AG08396 (cell line): ENCODE measurements around the gene CDH4.
"Not testable (repeated sequence)": the region's sequence is repeated elsewhere in the genome, so short reads cannot be mapped to it uniquely, and the experiment has no call there.

Source experiments
- DNase-seq: peaks from one replicate; pipeline ENCODE4 v3.0.0; 2012; ENCODE audit warnings: low spot score, mixed read lengths

CDH4 gene

GRCh38 chr20:61387204-61387953 lies 135.3 kb downstream of the CDH4 start:
- DNase-seq, result peak; percentile 87

- no peak for DNase-seq
Measured at GRCh38 chr20:61387954-61388348, 135.9 kb downstream of the CDH4 start.

GRCh38 chr20:61389077-61389476 lies 137.0 kb downstream of the CDH4 start:
- DNase-seq, result no peak

GRCh38 chr20:61391185-61391584 lies 139.1 kb downstream of the CDH4 start:
- no peak for DNase-seq

- DNase-seq, result no peak
Measured at GRCh38 chr20:61391812-61392520, 139.9 kb downstream of the CDH4 start.

- DNase-seq, result no peak
Measured at GRCh38 chr20:61394088-61394799, 142.2 kb downstream of the CDH4 start.

- no peak for DNase-seq
Measured at GRCh38 chr20:61396262-61396848, 144.3 kb downstream of the CDH4 start.

GRCh38 chr20:61397146-61397545 lies 145.1 kb downstream of the CDH4 start:
- no peak for DNase-seq

- no peak for DNase-seq
Measured at GRCh38 chr20:61397790-61398189, 145.7 kb downstream of the CDH4 start.

- no peak for DNase-seq
Measured at GRCh38 chr20:61399433-61399832, 147.4 kb downstream of the CDH4 start.

GRCh38 chr20:61400499-61400898 lies 148.4 kb downstream of the CDH4 start:
- DNase-seq, result no peak

- DNase-seq, result no peak
Measured at GRCh38 chr20:61404303-61404702, 152.2 kb downstream of the CDH4 start.

GRCh38 chr20:61405007-61405406 lies 152.9 kb downstream of the CDH4 start:
- DNase-seq, result no peak

GRCh38 chr20:61406773-61407172 lies 154.7 kb downstream of the CDH4 start:
- not testable (repeated sequence) for DNase-seq

GRCh38 chr20:61407561-61407960 lies 155.5 kb downstream of the CDH4 start:
- DNase-seq, result no peak

- DNase-seq, result no peak
Measured at GRCh38 chr20:61408951-61409740, 157.1 kb downstream of the CDH4 start.

- DNase-seq, result no peak
Measured at GRCh38 chr20:61411743-61412142, 159.7 kb downstream of the CDH4 start.

- no peak for DNase-seq
Measured at GRCh38 chr20:61413752-61414151, 161.7 kb downstream of the CDH4 start.

- no peak for DNase-seq
Measured at GRCh38 chr20:61414455-61414991, 162.5 kb downstream of the CDH4 start.

- DNase-seq, result no peak
Measured at GRCh38 chr20:61416546-61416945, 164.5 kb downstream of the CDH4 start.

- DNase-seq, result no peak
Measured at GRCh38 chr20:61417221-61417941, 165.3 kb downstream of the CDH4 start.
